ENCODE data around the gene ERN2. TPM values are rescaled to one million over a fixed set of nuclear protein-coding genes. Genes with fewer than 3 reads are reported as not detected.

The ERN2 gene
- total RNA-seq, 1 donor from 2014 or later, result 0.64 TPM

- peak overlapping the region; percentile 55 for H3K27ac Mint-ChIP-seq (ENCODE audit: unreplicated experiment)
- DNase-seq, result no peak
- no peak for TF ChIP-seq CTCF (IDR thresholded peaks at IDR 0.05; ENCODE audit: partially characterized antibody, unreplicated experiment)
- H3K27me3 Mint-ChIP-seq (ENCODE audit: unreplicated experiment), result no peaks in the 10 kb centered on the region
- H3K9me3 Mint-ChIP-seq (ENCODE audit: unreplicated experiment), result no peaks in the 10 kb centered on the region
- H3K4me1 Mint-ChIP-seq (ENCODE audit: low read depth, unreplicated experiment), result peaks cover 4% of the 10 kb centered on the region
- peak overlapping the region; percentile 81 for H3K4me3 Mint-ChIP-seq (ENCODE audit: unreplicated experiment)
- H3K36me3 Mint-ChIP-seq (ENCODE audit: unreplicated experiment), result no peaks in the 10 kb centered on the region
These were observed 18.8 kb downstream of the ERN2 start for GRCh38 chr16:23694265-23694643.

GRCh38 chr16:23692190-23692837 is 20.7 kb downstream of the ERN2 start:
- TF ChIP-seq CTCF (IDR thresholded peaks at IDR 0.05; ENCODE audit: partially characterized antibody, unreplicated experiment), result no peak

GRCh38 chr16:23691483-23692189 is 21.4 kb downstream of the ERN2 start:
- no peak for TF ChIP-seq CTCF (IDR thresholded peaks at IDR 0.05; ENCODE audit: partially characterized antibody, unreplicated experiment)
- H3K9me3 Mint-ChIP-seq (ENCODE audit: unreplicated experiment), result peaks cover 2% of the 10 kb centered on the region
- H3K4me3 Mint-ChIP-seq (ENCODE audit: unreplicated experiment), result no peak overlapping the region
- DNase-seq, result no peak
- peaks cover 4% of the 10 kb centered on the region for H3K4me1 Mint-ChIP-seq (ENCODE audit: low read depth, unreplicated experiment)
- H3K27me3 Mint-ChIP-seq (ENCODE audit: unreplicated experiment), result peaks cover 3% of the 10 kb centered on the region
- no peaks in the 10 kb centered on the region for H3K36me3 Mint-ChIP-seq (ENCODE audit: unreplicated experiment)
- no peak overlapping the region for H3K27ac Mint-ChIP-seq (ENCODE audit: unreplicated experiment)

More at GRCh38 chr16:23692190-23692837, 20.7 kb downstream of the ERN2 start:
- H3K4me3 Mint-ChIP-seq (ENCODE audit: unreplicated experiment), result no peak overlapping the region
- peaks cover 4% of the 10 kb centered on the region for H3K4me1 Mint-ChIP-seq (ENCODE audit: low read depth, unreplicated experiment)
- peaks cover 2% of the 10 kb centered on the region for H3K9me3 Mint-ChIP-seq (ENCODE audit: unreplicated experiment)
- peaks cover 3% of the 10 kb centered on the region for H3K27me3 Mint-ChIP-seq (ENCODE audit: unreplicated experiment)
- DNase-seq, result no peak
- no peak overlapping the region for H3K27ac Mint-ChIP-seq (ENCODE audit: unreplicated experiment)
- no peaks in the 10 kb centered on the region for H3K36me3 Mint-ChIP-seq (ENCODE audit: unreplicated experiment)

GRCh38 chr16:23690771-23691482 is 22.1 kb downstream of the ERN2 start:
- DNase-seq, result no peak
- no peak for TF ChIP-seq CTCF (IDR thresholded peaks at IDR 0.05; ENCODE audit: partially characterized antibody, unreplicated experiment)
- peaks cover 4% of the 10 kb centered on the region for H3K4me1 Mint-ChIP-seq (ENCODE audit: low read depth, unreplicated experiment)
- peaks cover 3% of the 10 kb centered on the region for H3K27me3 Mint-ChIP-seq (ENCODE audit: unreplicated experiment)
- H3K27ac Mint-ChIP-seq (ENCODE audit: unreplicated experiment), result no peak overlapping the region
- peaks cover 2% of the 10 kb centered on the region for H3K9me3 Mint-ChIP-seq (ENCODE audit: unreplicated experiment)
- H3K36me3 Mint-ChIP-seq (ENCODE audit: unreplicated experiment), result no peaks in the 10 kb centered on the region
- no peak overlapping the region for H3K4me3 Mint-ChIP-seq (ENCODE audit: unreplicated experiment)
